Inflammatory macrophage treated with lipopolysaccharide for 4 hours (primary cell): ENCODE data around the gene CD53.
A peak's percentile ranks its signal among the peaks of the same experiment; 100 is the strongest.

ENCODE experiments used
- DNase-seq: peaks from one replicate; pipeline ENCODE4 v3.0.0-alpha.2; 2020

CD53 gene

DNA sequence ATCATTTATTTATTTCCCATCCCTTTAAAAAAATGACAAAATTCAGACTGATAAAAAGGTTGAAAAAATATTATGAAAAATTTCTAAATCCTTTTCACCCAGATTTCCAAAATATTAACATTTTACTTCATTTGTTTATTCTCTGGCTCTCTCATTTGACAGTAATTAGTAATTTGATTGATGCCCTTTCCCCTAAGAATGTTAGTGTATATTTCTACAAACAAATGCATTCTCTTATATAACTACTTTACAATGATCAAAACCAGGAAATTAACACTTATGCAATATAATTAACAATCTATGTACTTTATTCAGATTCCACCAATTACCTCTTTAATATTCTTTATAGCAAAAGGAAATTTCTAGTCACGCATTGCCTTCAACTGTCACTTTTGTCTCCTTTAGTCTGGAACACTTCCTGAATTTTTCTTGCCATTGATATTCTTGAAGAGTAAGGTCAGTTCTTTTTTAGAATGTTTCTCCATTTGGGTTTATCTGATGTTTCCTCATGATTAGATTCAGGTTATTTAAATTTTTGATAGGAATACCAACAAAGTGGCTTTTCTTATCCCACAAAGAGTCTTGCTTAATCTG, 3.9 kb downstream of the CD53 start:
- peak; percentile 36 for DNase-seq

DNA sequence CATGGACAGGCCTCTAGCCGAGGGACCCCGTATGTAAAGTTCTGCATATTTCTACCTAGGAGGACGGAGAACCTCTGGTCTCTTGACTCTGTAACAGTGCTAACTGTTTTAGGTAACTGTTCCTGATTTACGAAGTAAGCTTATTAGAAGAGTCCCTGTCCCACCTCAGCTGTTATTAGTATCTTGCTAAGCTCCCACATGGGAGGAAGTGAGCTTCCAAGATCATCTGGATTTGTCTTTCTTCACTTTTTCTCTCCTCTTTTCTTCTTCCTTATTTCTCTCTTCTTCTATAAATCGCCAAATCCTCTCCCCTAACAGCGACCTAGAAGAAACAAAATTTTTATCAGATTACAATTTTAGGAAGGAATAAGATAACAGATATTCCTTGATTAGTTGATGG, 4.4 kb downstream of the CD53 start:
- DNase-seq: no peak

DNA sequence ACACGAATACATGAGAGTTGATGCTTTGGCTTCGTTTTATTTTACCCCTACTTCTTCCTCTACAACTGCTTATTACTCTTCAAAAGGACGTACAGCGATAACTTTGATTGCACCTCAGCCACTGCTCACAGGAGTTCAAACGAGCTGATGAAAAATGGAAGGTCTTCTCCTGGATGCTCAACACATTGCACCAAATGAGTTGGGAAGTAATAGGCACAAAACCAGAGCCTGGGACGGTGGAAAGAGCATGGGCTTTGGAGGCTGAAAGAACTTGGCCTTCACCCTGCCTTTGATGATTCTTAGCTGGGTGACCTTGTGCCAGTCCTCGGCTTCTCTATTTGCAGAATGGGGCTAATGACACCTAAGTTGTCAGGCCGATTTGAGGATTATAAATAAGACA, 4.8 kb downstream of the CD53 start:
- no peak for DNase-seq

DNA sequence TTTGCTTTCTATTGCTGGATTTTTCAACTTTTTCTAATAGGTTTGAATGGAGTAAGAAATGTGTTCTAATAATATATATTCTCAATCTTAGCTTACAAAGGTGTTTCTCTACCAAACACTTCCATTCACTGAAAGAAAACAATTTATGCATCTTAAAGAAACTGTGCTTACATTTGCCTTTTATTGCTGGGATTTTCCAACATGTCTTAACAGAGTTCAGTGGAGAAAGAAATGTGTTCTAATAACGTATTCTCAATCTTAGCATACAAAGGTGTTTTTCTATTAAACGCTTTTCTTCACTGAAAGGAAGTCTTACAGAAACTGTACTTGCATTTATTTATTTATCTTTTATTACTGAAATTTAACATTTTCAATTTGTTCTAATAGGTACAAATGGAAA, 5.6 kb downstream of the CD53 start:
- DNase-seq: peak; percentile 39

DNA sequence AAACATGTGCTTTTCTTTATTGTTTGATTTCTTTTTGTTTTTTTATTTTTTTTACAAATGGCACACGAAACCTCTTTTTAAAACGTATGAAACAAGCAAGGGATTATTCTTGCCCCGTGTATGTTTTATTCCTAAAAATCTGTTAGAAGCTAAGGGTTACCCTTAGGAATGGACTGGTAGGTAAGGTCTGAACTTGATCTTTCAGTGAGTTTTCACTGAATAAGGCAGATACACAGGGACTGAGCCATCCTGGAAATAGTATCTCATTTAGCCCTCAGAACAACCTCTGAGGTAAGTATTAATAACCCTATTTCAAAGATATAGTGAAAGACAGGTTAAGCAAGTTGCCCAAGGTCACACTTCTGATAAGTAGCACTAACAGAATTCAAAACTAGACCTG, 6.0 kb downstream of the CD53 start:
- DNase-seq: no peak

DNA sequence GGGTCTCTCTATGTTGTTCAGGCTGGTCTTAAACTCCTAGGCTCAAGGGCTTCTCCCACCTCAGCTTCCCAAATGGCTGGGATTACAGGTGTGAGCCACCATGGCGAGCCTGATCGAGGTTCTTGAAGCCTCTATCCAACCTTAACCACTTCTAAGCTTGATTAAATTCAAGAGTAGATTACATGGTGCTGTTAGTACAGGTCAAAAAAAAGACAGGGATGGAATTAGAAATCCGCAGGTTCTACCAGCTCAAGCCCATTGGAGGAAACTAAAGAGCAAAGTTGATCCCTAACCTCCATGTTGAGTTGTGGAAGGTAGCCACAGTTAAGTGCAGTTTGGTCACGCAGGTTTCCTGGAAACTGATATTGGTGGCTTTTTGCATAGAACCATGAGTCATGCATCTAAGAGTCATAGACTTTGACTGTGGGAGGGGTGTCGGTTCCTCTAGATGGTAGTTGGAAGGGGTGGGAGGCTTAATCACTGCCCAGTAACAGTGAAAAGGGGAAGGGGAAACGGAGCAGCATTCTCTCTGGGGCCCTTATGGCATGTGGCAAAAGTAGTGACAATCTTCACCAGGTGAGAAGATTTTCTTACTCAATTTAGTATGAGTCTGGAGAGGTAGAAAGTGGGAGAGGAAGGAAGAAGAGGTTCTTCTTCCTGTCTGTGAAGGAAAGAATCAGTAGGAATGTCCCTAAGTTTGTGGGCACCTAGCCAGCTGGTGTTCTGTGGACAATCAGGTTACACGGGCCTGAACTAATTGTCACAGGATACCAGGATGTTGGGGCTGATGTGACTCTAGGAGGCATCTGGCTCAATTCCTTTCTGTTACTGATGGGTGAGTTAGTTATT, 7.0 kb downstream of the CD53 start:
- DNase-seq: peak; percentile 97

DNA sequence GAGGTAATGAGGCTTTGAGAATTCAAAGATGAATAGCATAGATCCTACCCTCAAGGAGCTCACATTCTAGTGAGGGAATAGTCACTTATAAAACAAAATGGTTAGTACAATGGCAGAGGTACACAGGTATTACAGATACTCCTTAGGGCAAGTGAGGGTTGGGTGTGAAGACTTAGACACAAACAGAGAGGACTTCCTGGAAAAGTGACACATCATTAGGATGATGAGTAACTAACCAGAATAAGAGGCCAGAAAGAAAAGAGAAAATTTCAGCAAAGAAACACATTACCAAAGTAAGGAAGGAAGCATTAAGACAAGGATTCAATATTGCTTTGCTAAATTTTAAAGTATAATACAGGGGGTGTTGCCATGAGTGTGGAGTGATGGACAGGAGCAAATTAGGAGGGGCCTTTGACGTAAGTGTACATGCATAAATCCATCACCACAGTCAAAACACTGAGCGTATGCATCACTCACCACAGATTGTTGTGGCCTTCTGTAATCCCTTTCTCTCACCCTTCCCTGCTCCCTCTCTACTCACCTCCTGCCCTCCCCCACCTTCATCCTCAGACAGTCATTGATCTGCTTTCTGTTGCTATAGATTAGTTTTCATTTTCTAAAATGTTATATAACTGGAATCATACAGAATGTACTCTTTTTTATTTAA, 7.9 kb downstream of the CD53 start:
- DNase-seq: peak; percentile 74

DNA sequence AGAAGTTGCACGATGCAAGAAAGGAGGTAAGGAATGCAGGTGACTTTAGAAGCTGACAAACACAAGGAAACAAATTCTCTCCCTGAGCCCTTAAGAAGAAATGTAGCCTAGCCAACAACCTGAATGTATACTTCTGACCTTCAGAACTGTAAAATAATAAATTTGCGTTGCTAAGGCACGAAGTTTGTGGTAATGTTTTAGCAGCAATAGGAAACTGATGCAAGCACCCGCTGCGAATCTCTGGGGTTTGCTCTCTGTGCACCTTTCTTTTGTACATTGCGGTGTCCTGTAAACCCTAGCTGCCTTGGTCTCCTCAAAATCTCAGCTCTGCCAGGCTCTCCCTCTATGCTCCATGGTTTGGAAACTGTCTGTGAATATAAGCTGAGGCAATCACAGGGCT, 15.1 kb downstream of the CD53 start:
- DNase-seq: no peak

DNA sequence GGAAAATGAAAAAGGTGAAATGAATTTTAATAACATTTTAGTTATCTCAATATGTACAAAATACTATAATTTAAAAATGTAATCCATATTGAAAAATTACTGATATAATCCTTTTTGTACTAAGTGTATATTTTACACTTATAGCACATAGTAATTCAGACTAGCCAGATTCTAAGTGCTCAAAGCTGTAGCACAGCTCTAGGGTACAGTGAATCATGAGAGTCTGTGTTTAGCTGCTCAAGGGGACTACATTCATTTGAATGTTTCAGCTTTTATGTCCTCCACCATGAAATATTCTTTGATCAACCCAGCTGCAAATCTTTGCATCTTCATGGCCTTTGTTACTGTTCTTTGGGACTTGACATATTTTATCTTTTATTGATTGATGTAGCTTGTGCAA, 15.7 kb downstream of the CD53 start:
- DNase-seq: no peak

DNA sequence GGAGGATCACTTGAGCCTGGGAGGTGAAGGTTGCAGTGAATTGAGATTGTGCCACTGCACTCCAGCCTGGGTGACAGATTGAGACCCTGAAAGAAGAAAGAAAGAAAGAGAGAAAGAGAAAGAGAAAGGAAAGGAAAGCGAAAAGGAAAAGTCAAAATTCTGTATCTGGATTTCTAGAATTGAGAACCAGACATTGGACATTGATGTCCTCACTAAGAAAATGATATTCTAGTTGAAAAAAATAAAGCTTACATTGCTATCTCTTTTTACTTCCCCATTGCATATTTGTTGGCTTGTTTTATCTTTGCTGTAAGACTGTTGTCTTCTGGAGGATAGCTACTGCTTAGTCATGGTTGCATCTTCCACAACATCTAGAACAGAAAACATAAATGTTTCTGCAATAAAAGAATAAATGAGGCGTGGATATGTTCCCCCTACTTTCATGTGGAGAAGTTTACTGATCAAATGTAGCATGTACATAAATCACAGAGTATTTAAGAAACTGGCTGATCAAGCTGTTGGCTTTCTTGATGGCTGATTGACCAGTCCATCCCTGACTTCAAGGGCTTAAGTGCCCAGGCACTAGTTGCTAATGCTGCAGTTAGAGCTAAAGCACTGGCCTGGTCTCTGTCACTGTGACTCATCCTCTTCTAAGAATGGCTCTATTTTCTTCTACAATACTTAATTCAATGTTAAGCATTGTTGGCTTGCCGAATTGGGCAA, 17.7 kb downstream of the CD53 start:
- DNase-seq: peak; percentile 38

DNA sequence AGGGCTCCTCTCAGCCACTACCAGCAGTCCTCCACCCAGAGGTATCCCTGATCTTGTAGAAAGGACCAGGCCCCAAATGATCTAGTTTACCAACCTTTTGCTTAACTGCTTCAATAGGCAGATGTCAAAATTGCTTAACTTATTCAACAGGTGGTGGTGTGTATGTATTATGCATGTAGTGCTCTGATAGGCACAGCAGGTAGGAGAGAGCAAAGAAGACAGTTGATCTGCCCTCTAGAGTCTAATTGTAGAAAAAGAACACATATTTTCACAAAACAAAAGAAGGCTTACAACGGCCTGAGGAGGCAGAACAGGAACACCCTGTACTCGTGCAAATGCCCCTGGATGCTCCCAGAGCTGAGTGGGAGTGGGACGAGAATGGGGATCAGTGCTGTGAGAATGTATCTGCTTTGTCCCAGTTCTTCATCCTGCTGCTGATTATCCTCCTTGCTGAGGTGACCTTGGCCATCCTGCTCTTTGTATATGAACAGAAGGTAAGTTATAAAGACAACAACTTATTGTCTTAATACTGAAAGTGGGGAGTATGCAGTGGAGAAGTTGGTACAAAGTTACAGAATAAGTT, 21.1 kb downstream of the CD53 start:
- no peak for DNase-seq

DNA sequence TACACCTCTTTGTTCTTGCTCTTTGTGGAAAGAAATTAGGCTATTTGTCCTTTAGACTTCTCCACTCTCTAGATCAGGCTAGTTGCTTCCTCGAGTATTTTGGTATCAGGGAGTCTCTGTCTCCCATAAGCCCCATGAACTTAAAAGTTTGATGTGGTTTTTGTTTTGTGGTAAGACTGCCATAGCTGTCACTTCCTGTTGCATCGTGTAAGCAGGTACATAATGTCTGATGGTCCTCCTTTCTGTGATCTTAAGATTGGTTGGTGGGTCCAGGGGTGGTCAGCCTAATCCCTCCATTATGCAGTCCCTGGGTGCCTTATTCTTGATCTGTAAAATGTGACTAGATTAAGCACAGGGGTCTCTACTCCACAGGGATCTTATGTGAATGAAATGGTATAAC, 23.1 kb downstream of the CD53 start:
- no peak for DNase-seq

DNA sequence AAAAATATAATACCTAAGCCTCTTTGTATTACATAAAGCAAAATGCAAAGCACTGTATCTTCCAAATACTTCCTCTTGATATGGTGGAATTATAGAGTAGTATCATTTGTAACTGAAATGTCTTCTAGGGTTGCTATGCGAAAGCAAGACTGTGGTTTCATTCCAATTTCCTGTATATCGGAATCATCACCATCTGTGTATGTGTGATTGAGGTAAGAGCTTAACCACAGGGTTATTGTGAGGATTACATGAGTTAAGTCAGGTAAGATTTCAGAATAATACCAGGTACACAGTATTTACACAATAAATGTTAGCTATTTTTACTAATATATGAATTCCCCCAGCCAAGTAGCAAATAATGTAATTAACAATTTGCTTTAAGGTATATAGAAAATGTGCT, 24.7 kb downstream of the CD53 start:
- no peak for DNase-seq

DNA sequence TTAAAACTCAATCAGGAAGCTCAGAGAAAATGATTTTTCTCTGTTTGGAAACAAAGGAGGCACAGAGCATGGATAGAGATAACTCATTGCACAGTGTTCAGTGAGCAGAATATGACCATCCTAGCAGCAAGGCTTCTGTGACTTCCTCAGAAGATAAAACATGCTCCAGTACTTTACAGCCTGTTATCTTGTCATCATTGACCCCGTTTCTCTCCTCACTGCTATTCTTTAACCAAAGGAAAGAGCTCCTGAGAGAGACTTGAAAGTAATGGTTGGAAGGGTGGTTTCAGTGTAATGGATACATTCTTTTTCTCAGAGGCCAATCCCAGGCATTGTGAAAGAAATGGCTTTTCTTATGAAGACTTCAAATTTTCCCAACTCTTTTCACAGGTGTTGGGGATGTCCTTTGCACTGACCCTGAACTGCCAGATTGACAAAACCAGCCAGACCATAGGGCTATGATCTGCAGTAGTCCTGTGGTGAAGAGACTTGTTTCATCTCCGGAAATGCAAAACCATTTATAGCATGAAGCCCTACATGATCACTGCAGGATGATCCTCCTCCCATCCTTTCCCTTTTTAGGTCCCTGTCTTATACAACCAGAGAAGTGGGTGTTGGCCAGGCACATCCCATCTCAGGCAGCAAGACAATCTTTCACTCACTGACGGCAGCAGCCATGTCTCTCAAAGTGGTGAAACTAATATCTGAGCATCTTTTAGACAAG, 25.9 kb downstream of the CD53 start:
- no peak for DNase-seq

DNA sequence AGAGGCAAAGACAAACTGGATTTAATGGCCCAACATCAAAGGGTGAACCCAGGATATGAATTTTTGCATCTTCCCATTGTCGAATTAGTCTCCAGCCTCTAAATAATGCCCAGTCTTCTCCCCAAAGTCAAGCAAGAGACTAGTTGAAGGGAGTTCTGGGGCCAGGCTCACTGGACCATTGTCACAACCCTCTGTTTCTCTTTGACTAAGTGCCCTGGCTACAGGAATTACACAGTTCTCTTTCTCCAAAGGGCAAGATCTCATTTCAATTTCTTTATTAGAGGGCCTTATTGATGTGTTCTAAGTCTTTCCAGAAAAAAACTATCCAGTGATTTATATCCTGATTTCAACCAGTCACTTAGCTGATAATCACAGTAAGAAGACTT, 26.5 kb downstream of the CD53 start:
- no peak for DNase-seq

DNA sequence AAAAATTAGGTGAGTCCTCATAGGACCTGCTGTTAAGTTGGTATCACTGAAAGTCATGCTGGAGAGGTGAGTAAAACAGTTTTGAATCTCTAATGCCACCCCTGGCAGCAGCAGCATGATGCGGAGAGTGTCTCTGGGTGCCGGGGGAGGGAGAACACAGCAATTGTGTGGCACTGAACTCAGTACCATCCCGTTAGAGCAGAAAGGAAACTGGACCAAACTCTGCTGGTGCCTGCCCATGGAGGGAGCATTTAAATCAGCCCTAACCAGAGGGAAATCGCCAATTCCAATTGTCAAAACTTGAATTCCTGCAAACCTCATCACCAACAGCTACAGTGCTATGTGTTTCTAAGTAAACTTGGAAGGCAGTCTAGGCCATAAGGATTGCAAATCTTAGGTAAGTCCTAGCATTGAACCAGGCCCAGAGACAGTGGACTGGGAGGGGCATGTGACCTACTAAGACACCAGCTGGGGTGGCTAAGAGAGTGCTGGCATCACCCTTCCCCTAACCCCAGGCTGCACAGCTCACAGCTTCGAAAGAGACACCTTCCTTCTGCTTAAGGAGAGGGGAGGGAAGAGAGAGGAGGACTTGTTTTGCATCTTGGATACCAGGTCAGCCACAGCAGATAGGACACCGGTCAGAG, 30.0 kb downstream of the CD53 start:
- no peak for DNase-seq

DNA sequence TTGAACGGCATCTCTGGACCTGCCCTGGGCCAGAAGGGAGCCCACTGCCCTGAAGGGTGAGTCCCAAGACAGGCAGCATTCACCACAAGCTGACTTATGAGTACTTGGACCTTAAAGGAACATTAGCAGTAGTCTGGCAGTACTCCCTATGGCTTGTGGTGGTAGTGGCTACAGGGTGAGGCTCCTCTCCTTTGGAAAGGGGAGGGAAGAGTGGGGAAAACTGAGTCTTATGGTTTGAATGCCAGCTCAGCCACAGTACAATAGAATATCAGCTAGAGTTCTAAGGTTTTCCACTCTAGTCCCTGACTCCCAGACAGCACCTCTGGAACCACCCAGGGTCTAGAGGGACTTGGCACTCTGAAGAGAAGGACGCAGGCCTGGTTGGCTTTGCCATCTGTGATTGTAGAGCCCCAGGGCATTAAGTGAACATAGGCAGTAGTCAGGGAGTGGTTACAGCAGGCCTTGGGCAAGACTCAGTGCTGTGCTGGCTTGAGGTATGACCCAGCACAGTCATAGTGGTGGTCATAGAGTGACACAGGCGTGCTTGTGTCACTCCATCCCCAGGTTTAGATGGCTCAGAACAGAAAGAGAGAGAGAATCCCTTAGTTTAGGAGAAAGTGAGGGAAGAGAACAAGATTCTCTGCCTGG, 31.0 kb downstream of the CD53 start:
- DNase-seq: peak; percentile 10

DNA sequence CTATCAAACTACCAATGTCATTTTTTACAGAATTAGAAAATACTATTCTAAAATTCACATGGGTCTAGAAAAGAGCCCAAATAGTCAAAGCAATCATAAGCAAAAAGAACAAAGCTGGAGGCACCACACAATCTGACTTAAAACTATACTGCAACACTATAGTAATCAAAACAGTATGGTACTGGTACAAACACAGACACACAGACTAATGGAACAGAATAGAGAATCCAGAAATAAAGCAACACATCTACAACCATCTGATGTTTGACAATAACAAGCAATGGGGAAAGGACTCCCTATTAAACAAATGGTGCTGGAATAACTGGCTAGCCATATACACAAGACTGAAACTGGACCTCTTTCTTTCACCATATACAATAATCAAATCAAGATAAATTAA, 39.8 kb downstream of the CD53 start:
- DNase-seq: no peak

DNA sequence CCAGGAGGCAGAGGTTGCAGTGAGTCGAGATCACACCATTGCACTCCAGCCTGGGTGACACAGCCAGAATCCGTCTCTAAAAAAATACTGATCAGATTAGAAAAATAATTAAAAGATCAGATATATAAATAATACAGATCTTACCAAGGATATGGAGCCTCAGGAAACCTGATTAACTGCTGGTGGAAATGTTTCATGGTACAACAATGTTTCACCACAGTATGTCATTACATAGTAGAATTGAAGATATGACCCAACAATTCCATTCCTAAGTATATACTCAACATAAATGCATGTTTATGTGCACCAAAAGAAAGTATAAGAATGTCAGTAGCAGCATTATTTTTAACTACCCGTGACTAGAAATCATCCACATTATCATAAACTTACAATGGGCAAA, 41.7 kb downstream of the CD53 start:
- DNase-seq: no peak

DNA sequence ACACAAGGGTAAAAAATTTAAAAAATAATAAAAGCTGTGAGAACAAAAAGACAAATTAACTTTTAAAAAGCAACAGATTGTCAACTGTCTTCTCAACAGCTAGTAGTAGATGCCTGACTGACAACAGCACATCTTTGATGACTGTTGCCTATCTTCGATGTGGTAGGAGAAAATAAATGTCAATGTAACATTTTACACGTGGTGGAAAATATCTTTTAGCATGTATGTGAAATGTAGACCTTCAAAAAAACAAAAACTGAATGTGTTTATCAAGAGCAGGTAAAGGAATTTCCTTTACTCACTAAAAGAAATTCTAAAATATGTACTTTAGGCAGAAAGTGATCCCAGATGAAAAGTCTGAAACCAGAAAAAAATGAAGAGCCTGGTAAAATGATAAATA, 42.9 kb downstream of the CD53 start:
- DNase-seq: no peak

DNA sequence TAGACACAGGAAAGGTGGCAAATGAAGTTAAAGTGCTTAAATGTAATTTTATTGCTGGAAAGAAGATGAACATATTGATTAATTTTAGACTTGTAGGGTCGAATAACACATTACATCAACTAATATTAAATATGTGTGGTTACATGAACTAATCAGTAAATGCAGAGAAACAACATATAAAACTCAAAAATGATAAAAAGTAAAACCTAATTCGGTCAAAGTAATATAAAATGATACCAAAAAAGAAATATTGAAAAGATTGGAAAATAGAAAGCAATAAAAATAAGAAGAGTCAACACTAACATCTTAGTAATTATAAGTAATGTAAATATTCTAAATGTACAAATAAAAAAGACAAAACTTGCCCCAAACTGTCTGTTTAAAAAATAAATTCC, 43.3 kb downstream of the CD53 start:
- no peak for DNase-seq
